Aorta (tissue), 5 donors: ENCODE results near the gene RPL14. TPM values are rescaled to one million over a fixed set of nuclear protein-coding genes. Genes with fewer than 3 reads are reported as not detected.
A peak's percentile ranks its signal among the peaks of the same experiment; 100 is the strongest.

Experiments
- ATAC-seq: fragments of 200-7000 bp; cut with Tn5 transposase; one replicate; pipeline ENCODE4 v1.9.1; 2022; ENCODE audit warnings: moderate library complexity; ENCODE audit not compliant: low FRiP score
- DNase-seq, 2 donors: peaks; one replicate each; pipeline ENCODE4 v3.0.0-alpha.2; 2020
- H3K27ac ChIP-seq, 2 donors: one replicate each; pipeline ENCODE4 v1.5.1; 2013; ENCODE audit warnings: low read length in 2 of 2, mild to moderate bottlenecking in 2 of 2, moderate library complexity in 2 of 2, control low read depth in 1 of 2, inconsistent platforms in 1 of 2, low read depth in 1 of 2
- H3K27me3 ChIP-seq, 2 donors: one replicate each; pipeline ENCODE4 v1.6.1; 2013; ENCODE audit warnings: control low read depth in 1 of 2, low read length in 1 of 2, mild to moderate bottlenecking in 1 of 2, moderate library complexity in 1 of 2; ENCODE audit not compliant: insufficient read depth in 2 of 2, control insufficient read depth in 1 of 2
- H3K36me3 ChIP-seq, 2 donors: one replicate each; pipeline ENCODE4 v1.6.1; 2013; ENCODE audit warnings: control low read depth in 1 of 2, low read length in 1 of 2, mild to moderate bottlenecking in 1 of 2; ENCODE audit not compliant: insufficient read depth in 2 of 2, control insufficient read depth in 1 of 2
- H3K4me1 ChIP-seq, 2 donors: one replicate each; pipeline ENCODE4 v1.6.1; 2013; ENCODE audit warnings: low read length in 2 of 2, control low read depth in 1 of 2, mild to moderate bottlenecking in 1 of 2, moderate library complexity in 1 of 2; ENCODE audit not compliant: insufficient read depth in 2 of 2, control insufficient read depth in 1 of 2
- H3K4me3 ChIP-seq, 2 donors: one replicate each; pipeline ENCODE4 v1.5.1; 2013; ENCODE audit warnings: low read length in 2 of 2, control low read depth in 1 of 2, mild to moderate bottlenecking in 1 of 2
- H3K9me3 ChIP-seq: one replicate; pipeline ENCODE4 v1.6.1; 2013; ENCODE audit warnings: mild to moderate bottlenecking, low read length; ENCODE audit not compliant: control insufficient read depth
- WGBS, 2 donors: extraction: QIAGEN DNeasy Blood & Tissue Kit; methylation state at CpG; one replicate each; pipeline ENCODE4 v1.1.7; 2013; 5-methylcytosine and 5-hydroxymethylcytosine counted together
- intact Hi-C, 2 donors: fragments of 100-400 bp; cut with DNase I; formaldehyde crosslinking; loops; one replicate each; pipeline versions ENCODE4 v1.14.2 to v1.15.0; 2022
- polyA plus RNA-seq, 2 donors: library from polyadenylated mRNA; stranded (reverse); fragments of 200-250 nt; gene quantifications; one replicate each; pipeline ENCODE4 v1.2.3, GENCODE V29; 2013
- total RNA-seq, 2 donors: library from RNA; stranded (reverse); fragmentation: NEBNext Ultra II Directional; extraction: Animal tissue kit (Norgen Biotek cat#: 25700); gene quantifications; one replicate each; pipeline ENCODE4 v1.2.1, GENCODE V29; 2021
- donor health status: healthy with polysubstance abuse.
- donor health status: Bipolar disorder and iron deficiency.
- donor health status: DM: no; HTN: no; CAD: no.
- donor health status: DM: no; HTN: no; CAD: no.
- donor health status: DM: yes; HTN: yes; CAD: no.

RPL14 gene
- total and polyA plus RNA-seq, 4 donors = 1,102 to 1,500 (median 1,318) TPM

DNA sequence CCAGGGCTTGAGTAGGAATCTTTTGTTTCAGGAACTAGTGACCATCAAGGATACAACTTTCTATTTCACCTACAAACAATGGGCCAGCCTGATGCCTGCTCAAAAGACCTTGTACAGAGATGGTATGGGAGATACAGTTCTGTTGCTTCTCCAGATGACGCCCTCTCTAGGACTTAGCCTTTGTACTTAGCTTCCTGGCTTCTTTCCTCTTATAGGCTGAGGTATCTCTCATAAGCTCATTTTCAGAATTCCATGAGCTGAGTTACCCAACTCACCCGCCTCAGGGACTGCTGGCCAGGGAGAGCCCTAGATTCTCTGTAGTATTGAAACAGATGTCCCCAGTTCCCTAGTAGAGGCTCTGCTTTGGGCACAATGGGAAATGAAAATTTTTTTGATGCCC lies 40.1 kb downstream of the RPL14 start:
- Histone ChIP-seq H3K4me1 (no peaks in the 10 kb centered on the region), H3K9me3 (no peaks in the 10 kb centered on the region), H3K4me3 (no peak overlapping the region), H3K36me3 (no peaks in the 10 kb centered on the region), H3K27ac (no peak overlapping the region), H3K27me3 (no peaks in the 10 kb centered on the region)
- ATAC-seq (no peak), DNase-seq (no peak)
- intact Hi-C loops = no loop called here
- 96% methylated on average over 2 of the region's 2 CpGs for WGBS, 2 donors

DNA sequence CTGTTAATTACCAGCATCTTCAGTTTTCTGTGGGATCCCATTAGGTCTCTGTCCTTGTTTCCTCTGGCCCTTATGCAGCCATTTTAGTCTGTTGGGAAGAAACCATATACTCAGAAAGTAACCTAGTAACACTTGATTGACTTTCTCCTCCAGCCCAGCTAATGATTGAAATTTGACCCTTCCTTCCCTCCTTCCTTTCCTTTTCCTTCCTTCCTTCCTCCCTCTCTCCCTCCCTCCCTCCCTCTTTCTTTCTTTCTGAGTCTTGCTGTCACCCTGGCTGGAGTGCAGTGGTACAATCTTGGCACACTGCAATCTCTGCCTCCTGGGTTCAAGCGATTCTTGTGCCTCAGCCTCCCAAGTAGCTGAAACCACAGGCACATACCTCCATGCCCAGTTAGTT lies 42.8 kb downstream of the RPL14 start:
- H3K36me3 ChIP-seq = no peaks in the 10 kb centered on the region
- H3K9me3 ChIP-seq = no peaks in the 10 kb centered on the region
- no peak for DNase-seq
- H3K27me3 ChIP-seq = no peaks in the 10 kb centered on the region
- H3K4me1 ChIP-seq = no peaks in the 10 kb centered on the region
- WGBS, 2 donors = 90 to 92% methylated on average over 1 of the region's 1 CpG
- intact Hi-C loops = no loop called here
- H3K4me3 ChIP-seq = no peak overlapping the region
- no peak overlapping the region for H3K27ac ChIP-seq
- ATAC-seq = no peak

DNA sequence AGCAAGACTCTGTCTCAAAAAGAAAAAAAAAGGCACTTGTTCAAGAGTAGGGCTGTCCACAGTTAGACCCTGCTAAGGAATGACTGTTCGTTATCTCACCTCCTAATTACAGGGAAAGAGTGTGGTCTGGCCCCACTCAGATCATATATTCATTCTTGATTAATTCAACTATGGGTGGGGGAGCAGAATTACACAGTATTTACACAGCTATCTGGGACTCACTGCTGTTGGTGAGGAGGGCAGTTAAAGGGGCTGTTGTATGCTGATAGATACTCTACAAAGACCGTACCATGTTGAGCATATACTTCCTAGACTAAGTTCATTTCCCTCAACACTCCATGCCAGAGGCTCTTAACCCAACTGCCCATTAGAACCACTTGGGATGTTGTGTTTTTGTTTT lies 44.9 kb downstream of the RPL14 start:
- no peak for ATAC-seq

DNA sequence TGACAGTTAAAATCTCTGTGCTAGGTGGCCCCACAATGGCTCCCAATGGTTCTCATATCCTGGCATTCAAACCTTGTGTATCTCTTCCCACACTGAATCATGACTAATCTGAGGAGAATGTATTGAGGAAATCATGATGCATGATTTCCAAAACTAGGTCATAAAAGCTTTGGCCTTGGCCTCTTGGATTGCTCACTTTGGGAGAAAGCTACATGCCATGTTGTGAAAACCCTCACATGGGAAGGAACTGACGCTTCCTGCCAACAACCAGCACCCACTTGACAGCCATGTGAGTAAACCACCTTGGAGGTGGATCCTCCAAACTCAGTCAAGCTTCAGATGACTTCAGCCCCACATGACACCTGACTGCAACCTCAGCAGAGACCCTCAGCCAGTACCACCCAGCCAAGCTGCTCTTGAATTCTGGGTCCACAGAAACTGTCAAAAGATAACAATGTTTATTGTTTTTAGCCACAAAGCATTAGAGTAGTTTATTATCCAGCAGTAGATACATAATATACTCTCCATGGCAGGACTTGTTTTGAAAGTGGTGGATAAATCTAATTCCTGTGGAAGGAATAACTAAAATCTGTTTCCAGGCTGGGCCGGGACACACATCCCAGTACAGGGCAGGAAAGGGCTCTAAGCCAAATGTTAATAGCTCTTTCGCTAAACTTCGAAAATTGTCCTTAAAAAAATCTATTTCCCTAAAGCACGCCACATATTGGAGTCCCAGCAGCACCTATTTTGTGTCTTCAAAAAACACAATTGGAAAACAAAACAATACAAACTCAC lies 47.7 kb downstream of the RPL14 start:
- no peaks in the 10 kb centered on the region for H3K9me3 ChIP-seq
- intact Hi-C loops = loop anchor here in 1 of 2 donors (5.0 kb wide), 1 partner anchor 53 kb away; no protein-coding TSS in a partner anchor
- WGBS, 2 donors = 30 to 35% methylated on average over 5 of the region's 5 CpGs
- H3K36me3 ChIP-seq = no peaks in the 10 kb centered on the region
- no peak overlapping the region for H3K27ac ChIP-seq
- ATAC-seq = peak; percentile 71
- H3K4me1 ChIP-seq = peaks cover 0 to 1% of the 10 kb centered on the region in 2 donors
- H3K27me3 ChIP-seq = no peaks in the 10 kb centered on the region
- peak in 1 of 2 donors; percentile 57 for DNase-seq
- H3K4me3 ChIP-seq = no peak overlapping the region

More for the DNA sequence above, 44.9 kb downstream of the RPL14 start:
- Histone ChIP-seq H3K4me1 (peaks cover 0 to 1% of the 10 kb centered on the region in 2 donors), H3K27me3 (no peaks in the 10 kb centered on the region), H3K4me3 (no peak overlapping the region), H3K9me3 (no peaks in the 10 kb centered on the region), H3K27ac (no peak overlapping the region), H3K36me3 (no peaks in the 10 kb centered on the region)
- no peak for DNase-seq
- 86 to 91% methylated on average over 2 of the region's 2 CpGs for WGBS, 2 donors
- intact Hi-C loops = no loop called here

DNA sequence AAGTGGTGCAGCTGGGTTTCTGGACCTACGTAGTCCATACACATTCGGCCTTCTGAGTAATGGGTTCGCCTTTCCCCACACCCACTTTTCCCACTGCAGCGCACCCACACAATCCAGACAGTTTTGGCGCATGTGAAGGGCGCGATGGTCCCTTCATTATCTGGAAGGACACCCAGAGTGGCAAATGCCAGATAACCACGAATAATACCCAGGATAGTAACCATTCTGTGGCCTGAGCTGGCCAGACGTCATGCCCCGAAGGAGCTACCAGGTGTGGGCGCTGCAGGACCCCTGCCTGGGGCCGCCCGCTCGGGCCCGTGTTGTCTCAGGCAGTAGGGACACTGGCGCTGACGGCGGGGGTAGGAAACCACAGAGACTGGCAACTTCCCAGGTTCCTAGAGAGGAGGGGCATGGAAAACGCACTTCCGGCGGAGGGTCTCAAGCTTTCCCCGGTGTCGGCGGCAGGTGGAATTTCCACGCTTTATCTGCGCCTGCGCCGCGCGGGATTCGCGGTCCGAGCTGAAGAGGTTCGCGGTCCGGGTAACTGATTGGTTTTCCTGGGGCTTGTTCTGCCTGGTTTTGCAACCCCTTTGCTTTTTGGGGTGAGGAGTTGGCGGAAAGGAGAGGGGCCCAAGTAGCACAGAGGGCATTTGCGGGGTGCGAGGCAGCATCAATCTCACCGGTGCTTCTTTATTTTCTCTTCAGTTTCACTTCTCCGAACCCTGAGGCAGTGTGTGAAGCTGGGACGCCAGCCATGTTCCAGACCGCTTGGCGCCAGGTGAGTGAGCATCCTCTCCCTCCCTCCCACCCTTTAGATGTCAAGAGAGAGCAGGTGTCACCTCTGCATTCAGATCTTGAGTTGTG lies 48.7 kb downstream of the RPL14 start, which contains the start of gene ZNF620:
Gene ZNF620, plus strand, starts transcription at position 441 of the 864 bp plus-strand sequence. Its CDS starts 314 bp downstream, at position 755.
- Histone ChIP-seq H3K27ac (peak within 1 kb of the TSS in 1 of 2 donors; percentile 90), H3K36me3 (no peaks in the 10 kb centered on the region), H3K4me3 (peak within 1 kb of the TSS; percentile 50 to 85), H3K4me1 (peaks cover 0 to 1% of the 10 kb centered on the region in 2 donors), H3K9me3 (no peaks in the 10 kb centered on the region), H3K27me3 (no peaks in the 10 kb centered on the region)
- DNase-seq (peak; percentile 80 to 92), ATAC-seq (peak; percentile 90)
- intact Hi-C loops = loop anchor here in 1 of 2 donors (5.0 kb wide), 1 partner anchor 54 kb away; no protein-coding TSS in a partner anchor
- 4% methylated on average over 44 of the region's 44 CpGs for WGBS, 2 donors

DNA sequence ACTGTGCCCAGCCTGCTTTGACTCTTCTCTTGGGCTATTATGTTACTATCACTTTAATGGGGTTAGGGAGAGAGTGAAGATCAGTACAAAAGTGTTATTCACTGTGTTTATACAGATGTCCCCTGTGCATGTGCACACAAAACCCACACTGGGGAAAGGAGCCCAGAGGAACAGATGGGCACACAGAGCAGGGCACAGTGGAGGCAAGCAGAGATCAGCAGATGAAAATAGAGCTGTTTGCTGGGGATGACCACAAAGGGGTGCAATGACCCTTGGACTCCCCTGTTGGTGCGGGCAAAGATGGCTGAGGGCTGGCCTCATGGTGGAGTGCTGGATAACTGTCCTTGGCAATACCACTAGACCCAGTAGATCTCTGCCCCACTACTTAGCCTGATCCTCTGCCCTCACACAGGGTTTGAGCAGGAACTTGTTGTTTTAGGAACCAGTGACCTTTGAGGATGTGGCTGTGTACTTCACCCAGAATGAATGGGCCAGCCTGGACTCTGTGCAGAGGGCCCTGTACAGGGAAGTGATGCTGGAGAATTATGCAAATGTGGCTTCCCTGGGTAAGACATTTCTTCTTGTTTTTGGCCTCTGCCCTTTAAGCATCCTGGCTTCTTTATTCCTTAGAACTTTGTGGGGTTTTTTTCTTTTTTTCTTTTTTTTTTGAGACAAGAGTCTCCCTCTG lies 54.0 kb downstream of the RPL14 start:
- intact Hi-C loops = no loop called here
- ATAC-seq (no peak), DNase-seq (no peak)
- no peaks in the 10 kb centered on the region for H3K27me3 ChIP-seq
- WGBS, 2 donors = 98 to 100% methylated on average over 1 of the region's 1 CpG
- no peaks in the 10 kb centered on the region for H3K9me3 ChIP-seq
- no peak overlapping the region for H3K27ac ChIP-seq
- H3K4me3 ChIP-seq = no peak overlapping the region
- H3K36me3 ChIP-seq = peaks cover 4 to 7% of the 10 kb centered on the region in 2 donors
- H3K4me1 ChIP-seq = no peaks in the 10 kb centered on the region

DNA sequence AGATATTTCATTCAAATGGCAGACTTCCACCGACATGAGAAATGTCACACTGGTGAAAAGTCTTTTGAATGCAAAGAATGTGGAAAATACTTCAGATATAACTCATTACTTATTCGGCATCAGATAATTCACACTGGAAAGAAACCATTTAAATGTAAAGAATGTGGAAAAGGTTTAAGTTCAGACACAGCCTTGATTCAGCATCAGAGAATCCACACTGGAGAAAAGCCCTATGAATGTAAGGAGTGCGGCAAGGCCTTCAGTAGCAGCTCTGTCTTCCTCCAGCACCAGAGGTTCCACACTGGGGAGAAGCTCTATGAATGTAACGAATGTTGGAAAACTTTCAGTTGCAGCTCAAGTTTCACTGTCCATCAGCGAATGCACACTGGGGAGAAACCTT lies 59.1 kb downstream of the RPL14 start:
- WGBS, 2 donors = 37 to 59% methylated on average over 5 of the region's 5 CpGs
- ATAC-seq (no peak), DNase-seq (no peak)
- H3K27ac ChIP-seq = no peak overlapping the region
- H3K36me3 ChIP-seq = peaks cover 7% of the 10 kb centered on the region in 2 donors
- H3K4me3 ChIP-seq = no peak overlapping the region
- no peaks in the 10 kb centered on the region for H3K27me3 ChIP-seq
- intact Hi-C loops = no loop called here
- no peaks in the 10 kb centered on the region for H3K4me1 ChIP-seq
- H3K9me3 ChIP-seq = no peaks in the 10 kb centered on the region

DNA sequence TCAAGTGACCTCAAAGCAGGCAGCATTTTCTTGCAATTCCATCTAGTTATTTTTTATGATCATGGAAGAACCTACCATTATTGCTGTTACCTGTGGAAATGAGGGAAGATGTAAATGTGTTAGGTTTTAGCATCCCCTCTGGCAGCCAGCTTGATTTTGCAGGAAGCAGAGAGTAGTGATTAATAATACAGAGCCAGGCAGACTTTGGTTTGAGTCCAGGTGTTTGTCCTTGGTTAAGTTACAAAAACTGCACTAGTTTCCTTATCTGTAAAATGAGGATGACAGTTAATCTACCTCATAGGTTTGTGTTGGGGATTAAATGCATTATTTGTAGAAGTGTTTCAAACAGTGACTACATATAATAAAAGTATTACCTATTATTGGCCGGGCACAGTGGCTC lies 60.9 kb downstream of the RPL14 start:
- intact Hi-C loops = no loop called here

More for the DNA sequence above, 60.9 kb downstream of the RPL14 start:
- WGBS, 2 donors = 85 to 91% methylated on average over 1 of the region's 1 CpG
- ATAC-seq = no peak
- Histone ChIP-seq H3K4me3 (no peak overlapping the region), H3K27me3 (no peaks in the 10 kb centered on the region), H3K9me3 (no peaks in the 10 kb centered on the region), H3K4me1 (no peaks in the 10 kb centered on the region), H3K27ac (no peak overlapping the region), H3K36me3 (peaks cover 2 to 4% of the 10 kb centered on the region in 2 donors)
- no peak for DNase-seq
